Trophoblast cell (in vitro differentiated cells and primary cell): ENCODE data around the gene ANKRD6.

Source experiments
- DNase-seq, 2 donors: peaks; one replicate each; pipeline ENCODE4 v3.0.0-alpha.2; 2016
- H2AFZ ChIP-seq: 2 replicates; pipeline ENCODE4 v1.6.1; 2013; ENCODE audit warnings: low read length, moderate library complexity, mild to moderate bottlenecking; ENCODE audit not compliant: insufficient read depth, poor library complexity
- H2AK5ac ChIP-seq: 2 replicates; pipeline ENCODE4 v1.6.1; 2013; ENCODE audit warnings: mild to moderate bottlenecking, low read length
- H2BK120ac ChIP-seq: 2 replicates; pipeline ENCODE4 v1.6.1; 2013; ENCODE audit warnings: low read length, mild to moderate bottlenecking, moderate library complexity; ENCODE audit not compliant: insufficient read depth, poor library complexity
- H2BK12ac ChIP-seq: 2 replicates; pipeline ENCODE4 v1.6.1; 2013; ENCODE audit warnings: mild to moderate bottlenecking, low read length, moderate library complexity
- H2BK5ac ChIP-seq: 2 replicates; pipeline ENCODE4 v1.6.1; 2013; ENCODE audit warnings: low read length, low read depth, moderate library complexity, mild to moderate bottlenecking; ENCODE audit not compliant: poor library complexity
- H3K14ac ChIP-seq: 2 replicates; pipeline ENCODE4 v1.6.1; 2013; ENCODE audit warnings: mild to moderate bottlenecking, low read length
- H3K18ac ChIP-seq: 2 replicates; pipeline ENCODE4 v1.6.1; 2013; ENCODE audit warnings: mild to moderate bottlenecking, low read length
- H3K23ac ChIP-seq: 2 replicates; pipeline ENCODE4 v1.6.1; 2013; ENCODE audit warnings: low read length
- H3K27ac ChIP-seq: 2 replicates; pipeline ENCODE4 v1.5.1; 2013; ENCODE audit warnings: low read depth, mild to moderate bottlenecking, inconsistent platforms, low read length, moderate library complexity
- H3K27me3 ChIP-seq: 2 replicates; pipeline ENCODE4 v1.6.1; 2013; ENCODE audit warnings: inconsistent platforms, mild to moderate bottlenecking, low read length, moderate library complexity; ENCODE audit not compliant: insufficient read depth
- H3K36me3 ChIP-seq, 2 experiments: 1 replicate in 1 of 2; 2 replicates in 1 of 2; pipeline ENCODE4 v1.6.1; 2013; ENCODE audit warnings: low read length in 2 of 2, mild to moderate bottlenecking in 2 of 2, moderate library complexity in 1 of 2; ENCODE audit not compliant: insufficient read depth in 2 of 2, control insufficient read depth in 1 of 2
- H3K4ac ChIP-seq: 2 replicates; pipeline ENCODE4 v1.6.1; 2013; ENCODE audit warnings: low read depth, mild to moderate bottlenecking, low read length, moderate library complexity
- H3K4me1 ChIP-seq, 2 experiments: 1 replicate in 1 of 2; 2 replicates in 1 of 2; pipeline ENCODE4 v1.6.1; 2013; ENCODE audit warnings: low read length in 2 of 2, mild to moderate bottlenecking in 2 of 2, moderate library complexity in 1 of 2; ENCODE audit not compliant: insufficient read depth in 2 of 2, control insufficient read depth in 1 of 2
- H3K4me2 ChIP-seq: 2 replicates; pipeline ENCODE4 v1.6.1; 2013; ENCODE audit warnings: inconsistent platforms, mild to moderate bottlenecking, low read length, moderate library complexity
- H3K4me3 ChIP-seq: 2 replicates; pipeline ENCODE4 v1.5.1; 2013; ENCODE audit warnings: mild to moderate bottlenecking, low read depth, low read length, inconsistent platforms
- H3K79me1 ChIP-seq: one replicate; pipeline ENCODE4 v1.6.1; 2013; ENCODE audit warnings: low read length
- H3K79me2 ChIP-seq: 2 replicates; pipeline ENCODE4 v1.6.1; 2013; ENCODE audit warnings: low read length, mild to moderate bottlenecking; ENCODE audit not compliant: control insufficient read depth, insufficient read depth, poor library complexity
- H3K9ac ChIP-seq: 2 replicates; pipeline ENCODE4 v1.6.1; 2013; ENCODE audit warnings: mild to moderate bottlenecking, low read length
- H3K9me3 ChIP-seq: 2 replicates; pipeline ENCODE4 v1.6.1; 2013; ENCODE audit warnings: low read depth, mild to moderate bottlenecking, control low read depth, inconsistent platforms, low read length; ENCODE audit not compliant: insufficient read depth
- H4K12ac ChIP-seq: 2 replicates; pipeline ENCODE4 v1.6.1; 2013; ENCODE audit warnings: low read depth, mild to moderate bottlenecking, low read length, moderate library complexity
- H4K8ac ChIP-seq: 2 replicates; pipeline ENCODE4 v1.6.1; 2013; ENCODE audit warnings: low read depth, mild to moderate bottlenecking, low read length, moderate library complexity
- H4K91ac ChIP-seq: one replicate; pipeline ENCODE4 v1.6.1; 2013; ENCODE audit warnings: low read depth, mild to moderate bottlenecking, low read length, moderate library complexity
- WGBS: extraction: QIAGEN DNeasy Blood & Tissue Kit; methylation state at CpG from one replicate; pipeline ENCODE4 v1.1.7; 2013; ENCODE audit warnings: missing lambda C conversion rate; ENCODE audit not compliant: insufficient read length, insufficient coverage; ENCODE audit errors: extremely low coverage; 5-methylcytosine and 5-hydroxymethylcytosine counted together

The ANKRD6 gene

DNA sequence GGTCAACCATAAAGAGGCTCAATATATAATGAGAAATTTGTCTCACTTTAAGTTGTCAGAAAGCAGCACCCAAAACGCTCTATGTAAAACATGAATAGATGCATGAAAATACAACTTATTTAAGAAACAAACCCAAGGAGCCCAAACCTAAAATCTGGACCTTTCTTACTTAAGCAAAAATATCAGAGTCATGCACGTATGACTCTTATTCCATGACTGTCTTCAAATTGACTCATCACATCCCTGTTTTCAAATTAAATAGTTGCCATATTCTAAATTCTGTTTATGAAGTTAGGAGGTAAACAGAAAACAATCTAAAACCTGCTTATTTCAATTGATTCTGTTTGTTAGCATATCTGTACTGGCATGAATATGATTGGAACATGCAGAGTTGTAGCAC lies 42.1 kb downstream of the ANKRD6 start:
- Histone ChIP-seq H2AK5ac (no peak overlapping the region), H4K8ac (no peak overlapping the region), H3K4ac (no peak overlapping the region), H4K91ac (no peak overlapping the region), H3K9me3 (peaks cover 2% of the 10 kb centered on the region), H3K18ac (no peak overlapping the region), H3K36me3 (no peaks in the 10 kb centered on the region), H3K79me1 (no peaks in the 10 kb centered on the region), H3K79me2 (no peaks in the 10 kb centered on the region), H3K4me3 (no peak overlapping the region), H4K12ac (no peak overlapping the region), H2BK120ac (no peak overlapping the region), H3K27ac (no peak overlapping the region), H2AFZ (no peak overlapping the region), H3K23ac (no peak overlapping the region), H2BK5ac (no peak overlapping the region), H3K9ac (no peak overlapping the region), H2BK12ac (no peak overlapping the region), H3K4me2 (no peak overlapping the region), H3K14ac (no peak overlapping the region), H3K4me1 (no peaks in the 10 kb centered on the region), H3K27me3 (no peaks in the 10 kb centered on the region)
- peak in 1 of 2 donors; percentile 44 for DNase-seq
- no CpG with 5 or more reads among the region's 2 CpGs for WGBS

GRCh38 chr6:89475634-89476033 lies 42.7 kb downstream of the ANKRD6 start:
- Histone ChIP-seq H3K9ac (no peak overlapping the region), H3K4me2 (no peak overlapping the region), H3K14ac (no peak overlapping the region), H4K12ac (no peak overlapping the region), H3K4me1 (no peaks in the 10 kb centered on the region), H3K4ac (no peak overlapping the region), H3K27ac (no peak overlapping the region), H3K23ac (no peak overlapping the region), H3K79me2 (no peaks in the 10 kb centered on the region), H4K8ac (no peak overlapping the region), H2AK5ac (no peak overlapping the region), H3K36me3 (no peaks in the 10 kb centered on the region), H2BK12ac (no peak overlapping the region), H2BK5ac (no peak overlapping the region), H2BK120ac (no peak overlapping the region), H4K91ac (no peak overlapping the region), H3K27me3 (no peaks in the 10 kb centered on the region), H3K79me1 (no peaks in the 10 kb centered on the region), H3K9me3 (peaks cover 2% of the 10 kb centered on the region), H3K4me3 (no peak overlapping the region), H2AFZ (no peak overlapping the region), H3K18ac (no peak overlapping the region)
- peak in 1 of 2 donors; percentile 46 for DNase-seq

DNA sequence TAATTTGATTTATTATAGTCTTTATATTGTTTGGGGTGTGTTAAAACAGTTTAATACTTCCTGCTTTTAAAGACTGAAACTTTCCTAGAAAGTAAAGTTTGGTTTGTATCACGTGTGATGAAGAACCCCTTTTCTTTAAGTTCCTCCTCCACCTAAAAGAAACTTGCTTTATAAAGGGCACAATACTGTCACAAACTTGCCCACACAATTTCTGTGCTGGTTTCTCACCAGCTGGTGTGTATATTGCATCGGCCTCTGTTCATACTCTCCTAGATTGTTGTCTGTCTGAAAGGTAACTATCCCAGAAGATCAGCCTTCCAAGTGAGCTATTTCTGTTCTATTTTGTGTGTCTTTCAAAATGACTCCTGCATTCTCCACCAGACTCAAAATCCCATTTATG lies 46.9 kb downstream of the ANKRD6 start:
- Histone ChIP-seq H2BK120ac (no peak overlapping the region), H3K36me3 (no peaks in the 10 kb centered on the region), H3K27me3 (no peaks in the 10 kb centered on the region), H4K91ac (no peak overlapping the region), H3K4me1 (peaks cover 4 to 7% of the 10 kb centered on the region in 2 experiments), H3K9ac (no peak overlapping the region), H3K4me2 (no peak overlapping the region), H3K18ac (no peak overlapping the region), H3K4me3 (no peak overlapping the region), H3K4ac (no peak overlapping the region), H2BK12ac (no peak overlapping the region), H2AFZ (no peak overlapping the region), H3K27ac (no peak overlapping the region), H4K12ac (no peak overlapping the region), H2BK5ac (no peak overlapping the region), H2AK5ac (no peak overlapping the region), H3K79me1 (no peaks in the 10 kb centered on the region), H3K9me3 (peaks cover 2% of the 10 kb centered on the region), H3K14ac (no peak overlapping the region), H3K79me2 (peaks cover 1% of the 10 kb centered on the region), H4K8ac (no peak overlapping the region), H3K23ac (no peak overlapping the region)
- WGBS: no CpG with 5 or more reads among the region's 2 CpGs
- no peak for DNase-seq

- H3K4me2 ChIP-seq: no peak overlapping the region
- peaks cover 4 to 7% of the 10 kb centered on the region in 2 experiments for H3K4me1 ChIP-seq
- H3K27ac ChIP-seq: no peak overlapping the region
- peak overlapping the region; percentile 14 for H3K23ac ChIP-seq
- H3K14ac ChIP-seq: no peak overlapping the region
- H2AK5ac ChIP-seq: peak overlapping the region; percentile 89
- DNase-seq: peak in 1 of 2 donors; percentile 27
- no peak overlapping the region for H2AFZ ChIP-seq
- H3K18ac ChIP-seq: no peak overlapping the region
- H4K8ac ChIP-seq: no peak overlapping the region
- WGBS: no CpG with 5 or more reads among the region's 1 CpG
- H3K4ac ChIP-seq: no peak overlapping the region
- no peak overlapping the region for H2BK120ac ChIP-seq
- H3K79me2 ChIP-seq: peaks cover 2% of the 10 kb centered on the region
- H3K27me3 ChIP-seq: no peaks in the 10 kb centered on the region
- no peak overlapping the region for H3K9ac ChIP-seq
- H2BK12ac ChIP-seq: no peak overlapping the region
- H4K12ac ChIP-seq: no peak overlapping the region
- peak overlapping the region; percentile 24 for H4K91ac ChIP-seq
- H3K9me3 ChIP-seq: peaks cover 2% of the 10 kb centered on the region
- no peaks in the 10 kb centered on the region for H3K79me1 ChIP-seq
- H3K36me3 ChIP-seq: no peaks in the 10 kb centered on the region
- no peak overlapping the region for H3K4me3 ChIP-seq
- no peak overlapping the region for H2BK5ac ChIP-seq
Observed at GRCh38 chr6:89481695-89482094, 48.7 kb downstream of the ANKRD6 start.
